HepG2 (cell line): ENCODE results near the gene SMAD7. TPM values are rescaled to one million over a fixed set of nuclear protein-coding genes. Genes with fewer than 3 reads are reported as not detected.
A peak's percentile ranks its signal among the peaks of the same experiment; 100 is the strongest.

Experiments
- CBX5 ChIP-seq: sonication (generic); formaldehyde crosslinking; IDR thresholded peaks from 2 replicates; pipeline ENCODE4 v1.4.0; 2020; ENCODE audit warnings: missing genetic modification reagents, borderline replicate concordance
- MXI1 ChIP-seq: IDR thresholded peaks from 3 replicates; pipeline ENCODE4 v1.6.1; 2012; ENCODE audit warnings: low read depth, low read length, inconsistent platforms, borderline replicate concordance
- MZF1 ChIP-seq: sonication (generic); formaldehyde crosslinking; IDR thresholded peaks from 2 replicates; pipeline ENCODE4 v1.8.1; 2023; ENCODE audit warnings: mild to moderate bottlenecking, missing genetic modification reagents, borderline replicate concordance
- NR2F1 ChIP-seq, 2 experiments: fragments of 450-650 bp in 1 of 2; formaldehyde crosslinking in 1 of 2; IDR thresholded peaks; 2 replicates each; pipeline versions ENCODE4 v1.5.0 to v1.6.1; 2016 to 2020; ENCODE audit warnings: mild to moderate bottlenecking in 1 of 2, missing compliant biosample characterization in 1 of 2, missing genetic modification reagents in 1 of 2, moderate library complexity in 1 of 2
- RXRA ChIP-seq: sonication (generic); formaldehyde crosslinking; IDR thresholded peaks from 2 replicates; pipeline ENCODE4 v1.5.1; 2020; ENCODE audit warnings: missing genetic modification reagents
- SCMH1 ChIP-seq: sonication (generic); formaldehyde crosslinking; IDR thresholded peaks from 2 replicates; pipeline ENCODE4 v1.9.0; 2021; ENCODE audit warnings: missing genetic modification reagents, mild to moderate bottlenecking, borderline replicate concordance
- TAF15 ChIP-seq: fragments of 200-400 bp; formaldehyde crosslinking; IDR thresholded peaks from one replicate; pipeline ENCODE4 v1.6.1; 2018; ENCODE audit warnings: mild to moderate bottlenecking, low read depth, low read length; ENCODE audit not compliant: poor library complexity, severe bottlenecking
- TCF7L2 ChIP-seq: IDR thresholded peaks from 2 replicates; pipeline ENCODE4 v1.6.1; 2011; ENCODE audit warnings: mild to moderate bottlenecking, low read depth, low read length, moderate library complexity
- ZNF160 ChIP-seq: sonication (generic); formaldehyde crosslinking; IDR thresholded peaks from 2 replicates; pipeline ENCODE4 v1.8.0; 2022; ENCODE audit warnings: mild to moderate bottlenecking, inconsistent platforms, missing genetic modification reagents
- ZNF383 ChIP-seq: sonication (generic); formaldehyde crosslinking; IDR thresholded peaks from 2 replicates; pipeline ENCODE4 v1.4.0; 2020; ENCODE audit warnings: missing genetic modification reagents, mild to moderate bottlenecking, borderline replicate concordance
- ZNF616 ChIP-seq: sonication (generic); formaldehyde crosslinking; IDR thresholded peaks from 2 replicates; pipeline ENCODE4 v1.5.0; 2020; ENCODE audit warnings: low read depth, mild to moderate bottlenecking, missing genetic modification reagents
- ZNF629 ChIP-seq: sonication (generic); formaldehyde crosslinking; conservative IDR thresholded peaks from 2 replicates; pipeline ENCODE4 v1.5.0; 2020; ENCODE audit warnings: missing genetic modification reagents
- ZNF713 ChIP-seq: sonication (generic); formaldehyde crosslinking; IDR thresholded peaks from 2 replicates; pipeline ENCODE4 v1.4.0; 2020; ENCODE audit warnings: mild to moderate bottlenecking, missing genetic modification reagents
- polyA plus RNA-seq, 8 experiments: library from polyadenylated mRNA; depleted of rRNA in 3 of 8; stranded (reverse) in 7 of 8; unstranded in 1 of 8; fragments of >200 nt; fragmentation: Illumina TruSeq in 4 of 8; extraction: Trizol in 4 of 8; gene quantifications; 2 replicates each; pipeline versions ENCODE4 v1.2.1 to v1.2.3, GENCODE V29; 2011 to 2016; ENCODE audit warnings: low read depth in 4 of 8, missing spikeins in 1 of 8, mixed read lengths in 1 of 8; ENCODE audit not compliant: insufficient read depth in 1 of 8
- total RNA-seq, 5 experiments: library from RNA; depleted of rRNA; stranded (reverse); fragments of >200 nt; fragmentation: Illumina TruSeq; extraction: Trizol; gene quantifications; 2 replicates each; pipeline ENCODE4 v1.2.3, GENCODE V29; 2016; ENCODE audit warnings: low read depth in 1 of 5
- TF ChIP-seq, protein P1 (sequence below): sonication (generic); formaldehyde crosslinking; IDR thresholded peaks from 2 replicates; pipeline ENCODE4 v1.4.0; 2020; ENCODE audit warnings: missing genetic modification reagents
- TF ChIP-seq, protein P2 (sequence below): sonication (generic); formaldehyde crosslinking; IDR thresholded peaks from 2 replicates; pipeline ENCODE4 v1.8.1; 2023; ENCODE audit warnings: missing genetic modification reagents, inconsistent platforms, borderline replicate concordance
- TF ChIP-seq, protein P3 (sequence below): sonication (generic); formaldehyde crosslinking; IDR thresholded peaks from 2 replicates; pipeline ENCODE4 v1.8.0; 2022; ENCODE audit warnings: missing genetic modification reagents, mild to moderate bottlenecking, borderline replicate concordance

The SMAD7 gene
- total and polyA plus RNA-seq, 2 of the 13 experiments (the other 11 are each of a cell fraction or from before 2014, with no cell fraction given): 17.4 to 24.7 TPM

DNA sequence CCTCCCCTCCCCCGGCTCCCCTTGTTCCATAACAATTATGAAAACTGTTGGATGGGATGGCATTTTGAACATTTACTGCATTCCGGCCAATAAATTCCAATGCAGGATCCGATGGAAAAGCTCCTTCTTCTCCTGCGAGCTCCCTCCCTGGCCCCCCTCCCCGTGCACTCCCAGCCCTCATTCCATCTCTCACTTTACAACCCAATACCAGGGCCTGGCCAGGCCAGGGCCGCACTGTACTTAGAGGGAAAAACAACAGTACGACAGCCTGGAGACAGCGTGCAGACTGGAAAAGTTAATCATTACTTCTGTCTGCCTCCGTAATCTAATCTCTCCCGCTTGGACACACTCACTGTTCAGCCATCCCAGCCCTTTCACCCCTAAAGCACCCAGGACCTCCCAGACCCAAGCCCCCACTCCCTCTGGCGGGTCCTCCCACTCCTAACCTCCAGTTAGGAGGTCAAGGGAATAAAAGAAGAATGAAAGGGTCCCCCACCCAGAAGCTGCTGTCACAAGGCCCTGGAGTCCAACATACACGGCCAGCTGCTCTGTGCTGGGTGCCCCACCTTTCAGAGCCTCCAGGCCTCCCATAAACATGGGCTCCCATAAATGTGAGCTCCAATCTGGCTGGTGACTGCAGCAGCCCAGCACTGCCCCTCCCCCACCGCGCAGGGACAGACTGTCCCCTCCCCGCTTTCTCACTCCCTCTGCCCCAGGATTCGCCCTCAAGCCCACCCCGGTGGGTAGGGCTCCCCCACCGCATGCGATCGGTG lies 20.6 kb downstream of the SMAD7 start (continued):
- TF ChIP-seq, protein P1, sequence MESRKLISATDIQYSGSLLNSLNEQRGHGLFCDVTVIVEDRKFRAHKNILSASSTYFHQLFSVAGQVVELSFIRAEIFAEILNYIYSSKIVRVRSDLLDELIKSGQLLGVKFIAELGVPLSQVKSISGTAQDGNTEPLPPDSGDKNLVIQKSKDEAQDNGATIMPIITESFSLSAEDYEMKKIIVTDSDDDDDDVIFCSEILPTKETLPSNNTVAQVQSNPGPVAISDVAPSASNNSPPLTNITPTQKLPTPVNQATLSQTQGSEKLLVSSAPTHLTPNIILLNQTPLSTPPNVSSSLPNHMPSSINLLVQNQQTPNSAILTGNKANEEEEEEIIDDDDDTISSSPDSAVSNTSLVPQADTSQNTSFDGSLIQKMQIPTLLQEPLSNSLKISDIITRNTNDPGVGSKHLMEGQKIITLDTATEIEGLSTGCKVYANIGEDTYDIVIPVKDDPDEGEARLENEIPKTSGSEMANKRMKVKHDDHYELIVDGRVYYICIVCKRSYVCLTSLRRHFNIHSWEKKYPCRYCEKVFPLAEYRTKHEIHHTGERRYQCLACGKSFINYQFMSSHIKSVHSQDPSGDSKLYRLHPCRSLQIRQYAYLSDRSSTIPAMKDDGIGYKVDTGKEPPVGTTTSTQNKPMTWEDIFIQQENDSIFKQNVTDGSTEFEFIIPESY (CRISPR knock-in tag): no peak; the same call in 1 of the 2 replicates
- TF ChIP-seq TAF15: no peak
- TF ChIP-seq ZNF713 (CRISPR knock-in tag): no peak
- TF ChIP-seq NR2F1 (CRISPR knock-in tag; IDR thresholded peaks at IDR 0.05): peak; percentile 78 to 90; a peak in 3 of 4 replicates
- TF ChIP-seq, protein P2, sequence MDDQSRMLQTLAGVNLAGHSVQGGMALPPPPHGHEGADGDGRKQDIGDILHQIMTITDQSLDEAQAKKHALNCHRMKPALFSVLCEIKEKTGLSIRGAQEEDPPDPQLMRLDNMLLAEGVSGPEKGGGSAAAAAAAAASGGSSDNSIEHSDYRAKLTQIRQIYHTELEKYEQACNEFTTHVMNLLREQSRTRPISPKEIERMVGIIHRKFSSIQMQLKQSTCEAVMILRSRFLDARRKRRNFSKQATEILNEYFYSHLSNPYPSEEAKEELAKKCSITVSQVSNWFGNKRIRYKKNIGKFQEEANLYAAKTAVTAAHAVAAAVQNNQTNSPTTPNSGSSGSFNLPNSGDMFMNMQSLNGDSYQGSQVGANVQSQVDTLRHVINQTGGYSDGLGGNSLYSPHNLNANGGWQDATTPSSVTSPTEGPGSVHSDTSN (CRISPR knock-in tag): no peak
- no peak for TF ChIP-seq MZF1 (CRISPR knock-in tag)
- peak; percentile 78; the same call in 1 of the 3 replicates for TF ChIP-seq MXI1
- TF ChIP-seq ZNF160: no peak; the same call in 1 of the 2 replicates
- no peak for TF ChIP-seq ZNF629 (CRISPR knock-in tag)
- no peak for TF ChIP-seq SCMH1
- TF ChIP-seq TCF7L2: no peak
- peak; percentile 90 for TF ChIP-seq RXRA
- TF ChIP-seq, protein P3, sequence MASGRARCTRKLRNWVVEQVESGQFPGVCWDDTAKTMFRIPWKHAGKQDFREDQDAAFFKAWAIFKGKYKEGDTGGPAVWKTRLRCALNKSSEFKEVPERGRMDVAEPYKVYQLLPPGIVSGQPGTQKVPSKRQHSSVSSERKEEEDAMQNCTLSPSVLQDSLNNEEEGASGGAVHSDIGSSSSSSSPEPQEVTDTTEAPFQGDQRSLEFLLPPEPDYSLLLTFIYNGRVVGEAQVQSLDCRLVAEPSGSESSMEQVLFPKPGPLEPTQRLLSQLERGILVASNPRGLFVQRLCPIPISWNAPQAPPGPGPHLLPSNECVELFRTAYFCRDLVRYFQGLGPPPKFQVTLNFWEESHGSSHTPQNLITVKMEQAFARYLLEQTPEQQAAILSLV: no peak
- TF ChIP-seq CBX5 (CRISPR knock-in tag): peak; percentile 58; the same call in 1 of the 2 replicates
- TF ChIP-seq ZNF616 (CRISPR knock-in tag): no peak
- no peak for TF ChIP-seq ZNF383 (CRISPR knock-in tag)
